T-helper 22 cell (primary cell): ENCODE results near the gene MYZAP.

Experiments
- DNase-seq: peaks from one replicate; pipeline ENCODE4 v3.0.0-alpha.2; 2020; ENCODE audit warnings: low read depth

MYZAP gene

DNA sequence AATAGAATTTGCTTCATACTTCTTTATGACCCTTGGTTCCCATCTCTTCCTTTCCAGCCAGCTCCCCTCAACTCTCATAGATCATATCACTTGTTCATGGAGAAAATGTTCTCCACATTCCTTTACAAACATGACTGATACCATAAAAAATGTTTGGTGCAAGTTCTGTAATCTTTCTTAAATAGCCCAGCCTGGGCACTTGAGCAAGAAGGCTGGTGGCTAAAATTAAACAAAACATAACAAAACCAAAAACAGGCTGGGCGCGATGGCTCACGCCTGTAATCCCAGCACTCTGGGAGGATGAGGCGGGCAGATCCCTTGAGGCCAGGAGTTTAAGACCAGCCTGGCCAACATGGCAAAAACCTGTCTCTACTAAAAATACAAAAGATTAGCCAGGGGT lies 105.9 kb downstream of the MYZAP start:
- DNase-seq = no peak

DNA sequence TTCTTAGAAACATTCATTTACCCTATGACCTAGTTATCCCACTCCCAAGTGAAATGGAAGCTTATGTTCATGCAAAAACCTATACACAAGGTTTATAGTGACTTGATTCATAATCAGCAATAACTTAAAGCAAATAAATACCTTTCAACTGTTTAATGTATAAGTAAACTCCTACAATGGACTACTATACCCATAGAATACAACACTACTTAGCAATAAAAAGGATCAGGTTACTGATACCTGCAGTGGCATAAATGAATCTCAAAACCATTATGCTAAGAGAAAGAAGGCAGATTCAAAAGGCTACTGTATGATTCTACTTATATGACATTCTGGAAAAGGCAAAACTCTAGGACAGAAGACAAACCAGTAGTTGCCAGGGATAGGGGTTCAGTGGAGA lies 106.5 kb downstream of the MYZAP start:
- no peak for DNase-seq

DNA sequence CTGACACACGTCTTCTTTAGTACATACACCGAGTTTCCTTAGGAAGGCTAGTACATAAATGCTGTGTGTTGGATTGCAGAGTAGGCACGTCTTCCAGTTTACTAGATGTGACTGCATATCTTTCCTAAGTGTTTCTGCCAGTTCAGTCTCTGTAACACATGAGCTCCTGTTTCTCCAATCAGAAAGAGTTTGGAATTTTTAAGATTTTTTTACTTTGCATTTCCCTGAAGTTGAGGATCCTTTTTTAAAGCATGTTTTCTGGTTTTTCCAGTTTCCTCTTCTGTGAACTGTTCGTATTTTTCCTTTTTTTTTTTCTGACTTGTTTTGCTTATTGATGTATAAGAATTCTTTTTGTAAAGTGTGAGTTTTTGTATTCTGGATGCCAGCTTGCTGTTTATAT lies 107.3 kb downstream of the MYZAP start:
- DNase-seq = no peak

DNA sequence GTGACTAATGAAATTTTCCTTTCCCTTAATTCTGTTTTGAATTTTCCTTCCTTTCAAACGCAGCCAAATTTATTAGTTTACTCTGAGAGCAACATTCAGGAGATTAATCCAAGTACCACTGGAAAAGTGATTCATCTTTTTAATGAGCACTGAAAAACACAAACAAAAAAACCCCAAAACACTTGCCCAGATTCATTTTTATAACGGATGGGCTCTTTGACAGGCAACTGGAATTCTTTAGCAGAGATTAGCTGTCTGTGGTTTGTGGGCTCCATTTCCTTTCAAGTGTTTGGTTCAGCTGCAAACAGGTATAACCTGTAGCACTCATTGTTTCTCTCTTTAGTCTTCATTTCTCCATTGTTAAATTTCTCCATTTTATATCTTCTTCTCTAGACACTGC lies 111.7 kb downstream of the MYZAP start:
- no peak for DNase-seq

DNA sequence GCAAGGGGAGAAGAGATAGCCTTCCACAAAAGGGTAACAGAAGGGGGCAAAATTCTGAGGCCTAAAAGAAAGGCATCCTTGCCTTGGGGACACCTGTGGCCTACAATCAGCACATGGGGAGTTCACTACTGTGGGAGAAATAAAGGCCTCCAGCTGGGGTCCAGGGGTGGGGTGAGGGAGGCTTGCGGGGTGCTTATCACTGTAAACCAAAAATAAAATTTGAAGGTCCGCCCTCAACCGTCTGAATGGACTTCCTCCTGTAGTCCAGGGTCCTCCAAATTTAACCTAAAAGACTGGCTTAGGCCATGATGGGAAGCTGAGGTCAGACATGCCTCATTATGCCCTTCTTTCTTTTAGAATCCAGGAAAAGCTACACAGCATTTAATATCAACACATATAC lies 112.7 kb downstream of the MYZAP start:
- no peak for DNase-seq

DNA sequence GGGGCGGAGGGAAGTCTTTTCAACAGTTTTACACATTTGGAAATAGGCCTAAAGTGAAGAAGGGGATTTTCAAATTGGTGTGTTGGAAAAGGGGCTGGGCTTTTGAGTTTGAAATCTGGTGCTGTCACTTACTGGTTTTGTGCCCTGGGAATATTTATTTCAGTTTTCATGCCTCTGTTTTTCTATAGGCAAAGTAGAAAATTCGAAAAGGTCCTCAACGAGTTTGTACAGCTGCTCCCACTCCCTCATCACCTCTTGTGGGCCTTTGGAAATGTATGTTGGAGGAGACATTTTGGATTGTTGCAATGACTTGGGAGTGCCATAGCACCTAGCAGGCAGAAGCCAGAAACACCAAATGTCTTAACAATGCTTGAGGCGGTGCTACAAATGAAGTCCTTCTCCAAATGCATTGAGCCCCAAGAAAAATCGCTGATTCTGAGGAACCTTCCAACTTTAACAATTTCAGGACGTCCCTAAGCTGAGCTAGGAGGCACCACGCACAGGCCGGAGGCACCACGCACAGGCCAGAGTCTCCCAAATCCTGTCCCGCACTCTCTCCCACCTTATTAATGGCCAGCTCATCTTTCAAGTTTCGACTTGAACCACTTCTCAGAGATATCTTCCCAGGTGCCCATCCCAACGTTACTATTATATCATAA lies 114.2 kb downstream of the MYZAP start:
- DNase-seq = no peak

DNA sequence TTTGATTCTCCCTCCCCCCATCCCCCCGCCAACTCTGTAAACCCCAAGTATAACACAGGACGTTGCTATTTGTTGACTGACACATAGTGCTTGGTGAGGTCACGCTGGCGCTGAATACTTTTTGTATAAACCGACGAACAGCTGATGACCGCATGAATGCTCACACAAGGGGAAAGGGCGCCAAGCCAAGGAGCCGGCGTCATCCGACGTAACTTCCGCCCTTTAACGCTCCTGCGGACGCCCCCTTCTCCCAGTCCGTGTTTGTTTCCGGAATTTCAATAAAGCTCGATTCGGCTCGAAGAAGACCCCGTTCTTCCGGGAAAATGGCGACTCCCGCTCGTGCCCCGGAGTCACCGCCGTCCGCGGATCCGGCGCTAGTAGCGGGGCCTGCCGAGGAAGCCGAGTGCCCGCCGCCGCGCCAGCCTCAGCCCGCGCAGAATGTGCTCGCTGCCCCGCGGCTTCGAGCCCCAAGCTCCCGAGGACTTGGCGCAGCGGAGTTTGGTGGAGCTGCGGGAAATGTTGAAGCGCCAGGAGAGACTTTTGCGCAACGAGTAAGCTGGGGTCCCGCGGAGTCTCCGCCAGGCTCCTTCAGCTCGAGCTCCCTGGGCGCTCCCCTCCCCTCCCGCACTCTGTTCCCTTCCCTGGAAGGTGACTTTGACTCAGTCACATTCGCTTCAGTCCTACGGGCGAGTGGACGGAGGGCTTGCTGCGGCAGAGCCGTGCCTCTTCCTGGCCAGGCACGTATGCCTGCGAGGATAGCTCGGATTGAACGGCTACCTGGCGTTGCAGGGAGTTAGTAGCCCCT lies 114.9 kb downstream of the MYZAP start, which contains the start of gene POLR2M:
Gene POLR2M, plus strand, starts transcription at position 310 of the 805 bp plus-strand sequence. Its CDS starts 129 bp downstream, at position 439.
- peak; percentile 85 for DNase-seq

DNA sequence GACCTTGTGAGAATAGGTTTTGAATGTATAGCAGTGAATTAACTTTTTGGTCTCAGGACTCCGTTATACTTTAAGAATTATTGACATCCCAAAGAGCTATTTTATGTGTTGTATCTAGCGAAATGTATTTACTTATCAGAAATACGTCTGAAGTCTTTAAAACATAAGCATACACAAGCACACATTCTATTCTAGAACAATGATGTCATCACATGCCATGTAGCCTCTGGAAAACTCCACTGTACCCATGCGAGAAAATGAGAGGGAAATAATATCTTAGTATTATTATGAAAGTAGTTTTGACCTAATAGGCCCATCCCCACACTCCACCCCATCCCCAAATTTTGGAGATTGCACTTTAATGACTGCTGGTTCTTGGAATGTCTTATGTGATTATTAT lies 116.3 kb downstream of the MYZAP start:
- DNase-seq = no peak

DNA sequence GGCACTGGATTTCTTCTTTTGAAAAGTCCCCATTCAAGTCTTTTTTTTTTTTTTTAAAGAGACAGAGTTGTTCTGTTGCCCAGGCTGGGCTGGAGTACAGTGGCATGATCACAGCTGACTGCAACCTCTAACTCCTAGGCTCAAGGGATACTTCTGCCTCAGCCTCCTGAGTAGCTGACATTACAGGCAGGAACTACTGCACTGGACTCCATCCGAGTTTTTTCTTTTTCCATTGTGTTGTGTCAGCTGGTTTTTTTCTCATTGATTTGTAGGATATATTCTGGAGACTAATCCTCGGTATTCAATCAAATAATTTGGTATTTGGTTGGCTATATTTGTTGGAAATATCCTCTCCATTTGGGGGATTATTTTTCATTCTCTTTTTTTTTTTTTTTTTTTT lies 126.6 kb downstream of the MYZAP start:
- DNase-seq = no peak

DNA sequence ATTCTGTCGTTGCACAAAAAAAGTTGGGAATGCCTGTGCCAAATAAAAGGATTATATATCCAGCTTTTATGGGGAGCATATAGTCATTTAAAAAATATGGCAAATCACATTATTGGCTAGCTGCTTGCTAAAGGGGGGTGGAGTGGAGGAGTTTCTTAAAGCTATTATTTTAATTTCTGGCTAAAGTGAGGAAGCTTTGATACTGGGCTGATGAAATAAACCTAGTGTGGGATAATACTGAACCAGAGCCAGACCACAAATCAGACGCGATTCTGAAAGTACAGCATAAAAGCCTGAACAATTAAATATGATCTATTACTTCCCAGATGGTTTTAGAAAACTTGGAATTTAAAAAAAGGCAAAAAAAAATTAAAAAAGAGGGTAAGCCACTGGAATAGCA lies 129.2 kb downstream of the MYZAP start:
- no peak for DNase-seq

DNA sequence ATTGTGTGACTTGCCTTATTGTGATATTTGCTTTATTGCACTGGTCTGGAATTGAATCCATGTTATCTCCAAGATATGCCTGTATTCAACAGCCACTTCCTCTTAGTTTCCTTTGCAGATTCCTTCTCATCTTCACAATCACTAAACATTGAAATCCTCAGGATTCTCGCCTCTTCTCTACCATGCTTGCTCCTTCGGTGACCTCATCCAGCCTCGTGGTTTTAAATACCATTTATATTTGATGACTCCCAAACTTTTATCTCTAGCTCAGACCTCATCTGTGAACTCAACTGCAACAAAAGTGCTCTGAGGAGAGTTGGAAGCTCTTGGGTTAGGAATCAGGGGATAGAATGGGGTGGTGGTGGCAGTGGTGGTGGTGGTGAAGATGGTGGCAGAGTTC lies 134.7 kb downstream of the MYZAP start:
- no peak for DNase-seq

DNA sequence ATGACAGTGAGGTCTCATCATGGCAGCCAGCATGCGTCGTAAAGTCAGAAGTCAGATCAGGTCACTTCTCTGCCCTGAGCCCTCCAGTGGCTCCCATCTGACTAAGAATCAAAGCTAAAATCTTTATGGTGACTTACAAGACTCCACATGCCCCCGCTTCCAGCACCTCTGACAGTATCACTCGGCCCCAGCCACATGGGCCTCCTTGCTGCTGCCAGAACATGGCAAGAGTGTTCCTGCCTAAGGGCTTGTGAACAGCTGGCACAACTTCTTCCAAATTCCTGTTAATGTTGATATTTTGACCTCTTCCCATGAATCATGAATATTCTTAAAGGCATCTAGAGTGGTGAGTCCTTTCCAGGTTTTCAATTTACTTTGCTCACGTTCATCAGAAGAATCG lies 135.3 kb downstream of the MYZAP start:
- DNase-seq = no peak

DNA sequence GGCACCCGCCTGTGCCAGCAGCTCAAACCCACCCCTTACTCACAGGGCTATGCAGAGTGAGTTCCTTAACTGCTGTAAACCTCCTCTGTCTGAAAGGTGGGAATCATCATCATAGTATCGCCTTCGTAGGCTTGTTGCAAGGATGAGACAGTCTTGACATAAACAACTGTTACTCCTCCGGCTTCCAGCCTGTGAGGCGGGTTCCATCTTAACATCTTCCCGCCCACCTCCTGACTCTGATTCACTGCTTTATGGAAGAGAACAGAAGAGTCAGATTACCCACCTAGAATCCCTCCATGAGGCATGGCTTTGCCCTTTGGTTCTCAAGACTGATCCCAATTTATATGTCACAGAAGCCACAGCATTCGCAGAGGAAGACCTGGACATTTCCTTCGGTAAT lies 136.7 kb downstream of the MYZAP start:
- DNase-seq = no peak

DNA sequence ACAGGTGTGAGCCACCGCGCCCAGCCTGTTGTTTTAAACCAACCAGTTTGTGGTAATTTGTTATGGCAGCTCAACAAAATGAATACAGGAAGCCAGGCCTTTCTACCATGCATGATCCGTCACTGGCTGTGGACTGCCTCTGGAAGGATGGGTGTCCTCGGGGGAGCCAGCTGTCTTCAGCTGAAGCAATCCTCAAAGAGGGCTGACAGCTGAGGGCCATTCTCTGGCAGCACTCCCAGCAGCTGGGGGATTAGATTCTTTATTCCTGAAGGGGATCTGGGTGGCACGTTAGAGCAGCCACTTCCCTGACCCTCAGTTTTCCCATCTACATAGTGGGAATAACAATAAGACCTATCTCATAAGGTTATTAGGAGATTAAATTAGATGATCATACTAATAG lies 139.2 kb downstream of the MYZAP start:
- DNase-seq = no peak

DNA sequence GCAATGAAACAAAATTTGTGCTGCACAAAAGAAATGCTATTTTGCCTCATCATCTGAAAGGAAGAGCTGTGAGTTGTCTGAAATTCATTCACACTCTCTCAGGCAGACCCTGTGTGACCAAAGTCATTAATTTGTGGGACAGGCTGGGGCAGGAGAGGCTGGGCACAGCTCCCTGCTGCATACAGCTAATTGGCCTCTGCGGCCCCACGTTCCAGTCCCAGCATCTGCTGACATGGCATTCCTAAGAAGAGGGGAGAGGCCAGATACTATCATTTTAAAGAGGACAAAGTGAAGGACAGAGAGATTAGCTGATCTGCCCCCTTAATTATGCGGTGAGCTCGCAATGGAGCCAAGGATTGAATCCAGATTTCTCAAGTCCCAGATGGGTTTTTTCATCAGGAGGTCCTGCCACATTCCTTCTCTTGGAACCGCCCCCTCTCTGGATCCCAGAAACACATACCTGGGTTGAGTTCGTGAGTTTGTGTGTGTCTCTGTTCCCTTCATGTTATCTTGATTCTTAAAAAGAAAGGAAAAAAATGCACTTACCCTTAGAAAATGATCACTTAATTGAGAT lies 139.9 kb downstream of the MYZAP start:
- DNase-seq = no peak

DNA sequence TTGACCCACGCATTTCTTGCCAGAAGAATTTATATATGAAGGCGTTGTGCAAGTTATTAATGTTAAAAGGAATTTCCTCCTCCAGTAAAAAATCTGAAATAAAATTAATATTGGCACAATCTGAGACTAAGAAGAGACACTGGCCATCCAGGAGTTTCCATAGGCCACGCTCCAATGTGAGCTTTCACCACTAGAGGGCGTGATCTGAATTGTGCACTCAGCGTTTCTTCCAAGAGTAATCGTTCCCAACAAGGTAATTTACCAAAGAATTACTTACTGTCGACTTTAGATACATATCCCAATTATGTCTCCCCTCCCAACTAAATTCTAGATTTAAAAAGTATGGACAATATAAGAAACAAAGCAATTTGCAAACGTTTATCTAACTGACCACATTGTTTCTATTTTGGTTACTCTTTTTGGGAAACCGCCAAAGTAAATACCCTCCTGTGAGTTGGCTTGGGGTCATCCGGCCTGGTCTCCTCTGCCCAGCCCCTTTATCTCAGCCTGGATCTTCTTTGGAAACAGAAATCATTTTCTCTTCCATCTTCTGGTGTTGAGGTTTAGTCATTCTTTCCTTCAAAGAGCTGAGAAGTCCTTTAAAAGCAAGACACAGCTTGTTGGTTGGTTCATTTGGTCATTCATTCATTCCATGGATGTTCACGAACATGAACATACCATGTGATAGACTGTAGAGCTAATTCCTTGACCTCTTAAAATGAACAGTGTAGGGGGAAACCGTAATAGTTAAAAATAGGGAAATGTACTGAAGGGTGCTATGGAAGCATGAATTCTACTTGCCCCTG lies 141.0 kb downstream of the MYZAP start:
- DNase-seq = no peak

DNA sequence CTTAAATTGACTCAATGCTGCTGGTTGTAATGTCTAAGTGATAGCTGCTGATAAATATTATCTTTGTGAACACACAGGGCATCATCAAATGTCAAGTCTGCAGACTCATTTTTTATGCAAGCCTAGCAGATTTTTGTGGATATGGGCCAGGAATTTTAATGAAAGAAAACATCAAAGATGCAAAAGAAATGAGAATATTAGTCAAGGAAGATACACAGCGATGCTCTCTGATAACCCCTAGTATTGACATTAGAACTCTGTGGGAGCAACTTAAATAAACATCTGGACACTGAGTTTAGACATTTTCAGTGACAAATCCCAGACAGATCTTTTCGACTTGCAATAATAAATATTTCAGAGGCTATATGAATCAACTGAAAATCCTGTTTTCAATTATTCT lies 143.2 kb downstream of the MYZAP start:
- DNase-seq = no peak
